LHCN-M2 (cell line): ENCODE results near the gene ACOXL. TPM values are rescaled to one million over a fixed set of nuclear protein-coding genes. Genes with fewer than 3 reads are reported as not detected.
"Not testable (repeated sequence)": the region's sequence is repeated elsewhere in the genome, so short reads cannot be mapped to it uniquely, and the experiment has no call there.

ENCODE experiments used
- DNase-seq: peaks from one replicate; pipeline ENCODE4 v3.0.0-alpha.2; 2012; ENCODE audit warnings: low read depth
- total RNA-seq: library from RNA; depleted of rRNA; stranded (reverse); fragments of >200 nt; gene quantifications from 2 replicates; pipeline ENCODE4 v1.2.3, GENCODE V29; 2014

The ACOXL gene
- total RNA-seq, 1 experiment from 2014 or later, result not detected

- no peak for DNase-seq
Measured at GRCh38 chr2:111057045-111057444, 324.7 kb downstream of the ACOXL start.

- DNase-seq, result no peak
Measured at GRCh38 chr2:111057721-111058120, 325.3 kb downstream of the ACOXL start.

- DNase-seq, result no peak
Measured at GRCh38 chr2:111058264-111058663, 325.9 kb downstream of the ACOXL start.

- DNase-seq, result no peak
Measured at GRCh38 chr2:111061191-111061590, 328.8 kb downstream of the ACOXL start.

- no peak for DNase-seq
Measured at GRCh38 chr2:111062417-111062816, 330.0 kb downstream of the ACOXL start.

- DNase-seq, result no peak
Measured at GRCh38 chr2:111066062-111066593, 333.8 kb downstream of the ACOXL start.

GRCh38 chr2:111068435-111069058, 336.2 kb downstream of the ACOXL start:
- no peak for DNase-seq

GRCh38 chr2:111069722-111070121, 337.3 kb downstream of the ACOXL start:
- no peak for DNase-seq

GRCh38 chr2:111071600-111072171, 339.3 kb downstream of the ACOXL start:
- DNase-seq, result peak; percentile 95

- peak; percentile 88 for DNase-seq
Measured at GRCh38 chr2:111072220-111072871, 340.0 kb downstream of the ACOXL start.

GRCh38 chr2:111082659-111083058, 350.3 kb downstream of the ACOXL start:
- DNase-seq, result not testable (repeated sequence)

- DNase-seq, result no peak
Measured at GRCh38 chr2:111091811-111092211, 359.4 kb downstream of the ACOXL start.

GRCh38 chr2:111094691-111095090, 362.3 kb downstream of the ACOXL start:
- no peak for DNase-seq

GRCh38 chr2:111095434-111095833, 363.1 kb downstream of the ACOXL start:
- no peak for DNase-seq

GRCh38 chr2:111099402-111099801, 367.0 kb downstream of the ACOXL start:
- no peak for DNase-seq

- DNase-seq, result no peak
Measured at GRCh38 chr2:111100087-111100764, 367.9 kb downstream of the ACOXL start.

- DNase-seq, result no peak
Measured at GRCh38 chr2:111100765-111101162, 368.4 kb downstream of the ACOXL start.

- DNase-seq, result no peak
Measured at GRCh38 chr2:111101592-111101991, 369.2 kb downstream of the ACOXL start.

GRCh38 chr2:111102216-111102615, 369.8 kb downstream of the ACOXL start:
- no peak for DNase-seq

GRCh38 chr2:111105926-111106325, 373.6 kb downstream of the ACOXL start:
- DNase-seq, result no peak

GRCh38 chr2:111106706-111107105, 374.3 kb downstream of the ACOXL start:
- peak; percentile 4 for DNase-seq

- no peak for DNase-seq
Measured at GRCh38 chr2:111108745-111109271, 376.4 kb downstream of the ACOXL start.
